Natural killer cell treated with Interleukin-12 subunit alpha and Interleukin-12 subunit beta and Interleukin-15 and Interleukin-18, amount 100 ng/mL, for 72 hours (primary cell): ENCODE data around the gene SERPINA4. TPM values are rescaled to one million over a fixed set of nuclear protein-coding genes. Genes with fewer than 3 reads are reported as not detected.

Source experiments
- ATAC-seq, 2 donors: fragments of 150-1000 bp; cut with Tn5 transposase in 1 of 2; sonication (Bioruptor Pico), chemical (Tn5 transposase) in 1 of 2; 2 replicates each; pipeline ENCODE4 v1.10.0; 2021
- DNase-seq: peaks from one replicate; pipeline ENCODE4 v3.0.0; 2022; ENCODE audit warnings: low spot score
- H3K27ac Mint-ChIP-seq, 2 donors: 1 replicate in 1 of 2; 2 replicates in 1 of 2; pipeline ENCODE4 v1.8.0; 2022; ENCODE audit warnings: mixed read lengths in 2 of 2, mild to moderate bottlenecking in 1 of 2, moderate library complexity in 1 of 2
- H3K27me3 Mint-ChIP-seq, 2 donors: 1 replicate in 1 of 2; 2 replicates in 1 of 2; pipeline ENCODE4 v1.8.0; 2022; ENCODE audit warnings: mixed read lengths in 2 of 2
- H3K36me3 Mint-ChIP-seq: one replicate; pipeline ENCODE4 v1.8.0; 2022; ENCODE audit warnings: mixed read lengths
- H3K4me1 Mint-ChIP-seq, 2 donors: 1 replicate in 1 of 2; 2 replicates in 1 of 2; pipeline ENCODE4 v1.8.0; 2022; ENCODE audit warnings: low read depth in 2 of 2, mixed read lengths in 2 of 2, mild to moderate bottlenecking in 1 of 2
- H3K4me3 Mint-ChIP-seq: one replicate; pipeline ENCODE4 v1.8.0; 2022; ENCODE audit warnings: mixed read lengths
- H3K9me3 Mint-ChIP-seq: 2 replicates; pipeline ENCODE4 v1.8.0; 2022; ENCODE audit warnings: mixed read lengths
- total RNA-seq, 2 donors: library from RNA; stranded (reverse); gene quantifications; one replicate each; pipeline ENCODE4 v1.2.3, GENCODE V29; 2022

Gene SERPINA4
- total RNA-seq, 2 donors from 2014 or later: not detected

DNA sequence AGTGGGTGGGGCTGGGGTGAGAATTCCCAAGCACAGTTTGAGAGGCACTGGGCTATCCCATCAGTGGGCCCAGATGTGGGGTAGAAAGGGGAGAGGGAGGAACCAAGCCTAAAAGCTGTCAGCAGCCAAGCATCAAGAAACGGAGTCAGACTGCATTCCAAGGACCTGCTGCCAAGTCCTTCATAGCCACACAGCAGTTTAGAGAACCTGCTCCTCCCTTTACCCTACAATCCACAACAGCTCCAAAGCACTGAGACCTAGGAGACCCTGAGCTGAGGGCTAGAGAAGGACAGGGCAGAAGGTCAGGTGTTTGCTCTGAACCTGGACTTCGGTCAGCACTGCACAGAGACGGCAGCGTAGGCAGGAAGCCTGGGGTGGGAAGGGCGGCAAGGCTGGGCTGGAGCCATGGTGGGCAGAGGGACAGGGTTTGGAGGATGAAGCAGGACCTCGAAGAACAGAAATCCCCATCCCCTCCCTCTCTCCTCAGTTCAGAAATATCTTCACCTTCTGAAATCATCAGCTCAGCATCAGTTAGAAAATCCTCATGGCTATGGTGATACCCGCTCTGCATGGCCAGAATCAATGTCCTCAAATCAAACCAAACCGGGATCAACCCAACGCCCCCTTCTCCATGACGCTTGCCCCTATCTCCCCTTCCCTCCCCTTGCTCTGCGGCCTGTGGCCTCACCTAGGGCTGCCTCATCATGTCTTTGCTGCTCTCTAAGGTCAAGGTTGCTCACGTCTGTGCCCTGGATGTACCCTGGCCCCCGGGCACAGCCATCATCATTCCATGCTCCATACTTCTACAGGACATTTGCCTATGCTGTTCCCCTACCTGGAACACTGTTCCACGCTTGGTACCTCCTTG, 12.9 kb upstream of the SERPINA4 start:
- Mint-ChIP-seq H3K4me3 (no peak overlapping the region), H3K36me3 (no peaks in the 10 kb centered on the region), H3K27ac (no peak overlapping the region), H3K4me1 (no peaks in the 10 kb centered on the region), H3K27me3 (peaks cover 17 to 25% of the 10 kb centered on the region in 2 donors), H3K9me3 (no peaks in the 10 kb centered on the region)
- DNase-seq (no peak), ATAC-seq (peak in 1 of 2 donors; percentile 12)

GRCh38 chr14:94548999-94549985, 11.9 kb upstream of the SERPINA4 start:
- ATAC-seq (peak; percentile 62 to 64), DNase-seq (no peak)
- Mint-ChIP-seq H3K4me3 (no peak overlapping the region), H3K9me3 (no peaks in the 10 kb centered on the region), H3K36me3 (peaks cover 4% of the 10 kb centered on the region), H3K4me1 (no peaks in the 10 kb centered on the region), H3K27me3 (peaks cover 21 to 31% of the 10 kb centered on the region in 2 donors), H3K27ac (no peak overlapping the region)

- Mint-ChIP-seq H3K4me3 (no peak overlapping the region), H3K27me3 (peaks cover 26 to 38% of the 10 kb centered on the region in 2 donors), H3K27ac (no peak overlapping the region), H3K4me1 (no peaks in the 10 kb centered on the region), H3K36me3 (peaks cover 9% of the 10 kb centered on the region), H3K9me3 (no peaks in the 10 kb centered on the region)
- DNase-seq (no peak), ATAC-seq (no peak)
Observed at GRCh38 chr14:94550041-94550440, 11.2 kb upstream of the SERPINA4 start.

DNA sequence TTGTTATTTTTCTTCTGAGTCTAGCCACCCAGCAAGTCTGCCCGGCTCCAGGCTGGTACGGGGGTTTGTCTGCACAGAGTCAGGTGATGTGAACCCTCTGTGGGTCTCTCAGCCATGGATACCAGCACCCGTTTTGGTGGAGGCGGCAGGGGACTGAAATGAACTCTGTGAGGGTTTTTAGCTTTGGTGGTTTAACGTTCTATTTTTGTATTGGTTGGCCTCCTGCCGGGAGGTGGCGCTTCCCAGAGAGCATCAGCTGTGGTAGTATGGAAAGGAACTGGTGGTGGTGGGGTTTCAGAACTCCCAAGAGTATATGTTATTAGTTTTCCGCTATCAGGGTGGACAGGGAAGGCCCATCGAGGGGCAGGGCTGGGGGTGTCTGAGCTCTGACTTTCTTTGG, 5.3 kb upstream of the SERPINA4 start:
- Mint-ChIP-seq H3K27me3 (peaks cover 26 to 42% of the 10 kb centered on the region in 2 donors), H3K9me3 (no peaks in the 10 kb centered on the region), H3K36me3 (peaks cover 14% of the 10 kb centered on the region), H3K4me1 (no peaks in the 10 kb centered on the region), H3K4me3 (no peak overlapping the region), H3K27ac (no peak overlapping the region)
- DNase-seq (no peak), ATAC-seq (no peak)

- no peak overlapping the region for H3K27ac Mint-ChIP-seq
- ATAC-seq (no peak), DNase-seq (no peak)
- H3K4me3 Mint-ChIP-seq: no peak overlapping the region
- peaks cover 21 to 41% of the 10 kb centered on the region in 2 donors for H3K27me3 Mint-ChIP-seq
- no peaks in the 10 kb centered on the region for H3K9me3 Mint-ChIP-seq
- H3K4me1 Mint-ChIP-seq: no peaks in the 10 kb centered on the region
- peaks cover 14% of the 10 kb centered on the region for H3K36me3 Mint-ChIP-seq
Observed at GRCh38 chr14:94557327-94557726, 3.9 kb upstream of the SERPINA4 start.

DNA sequence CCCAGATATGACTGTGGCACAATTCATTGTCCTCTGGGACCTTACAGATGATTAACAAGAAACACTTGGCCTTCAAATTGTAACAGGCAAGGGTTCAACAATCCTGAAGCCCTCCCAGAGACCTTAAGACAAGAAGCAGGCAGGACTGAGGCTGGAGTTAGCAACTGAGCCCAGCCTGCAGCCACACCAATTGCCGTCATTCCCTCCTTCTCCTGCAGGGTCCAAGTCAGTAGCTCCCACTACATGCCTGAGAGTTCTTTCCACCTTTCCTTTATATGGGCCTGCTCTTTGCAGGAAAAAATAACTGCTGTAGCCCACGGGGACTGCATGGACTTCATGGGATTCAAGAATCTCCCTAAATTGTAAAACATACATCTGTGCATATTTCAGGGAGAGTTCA, 2.4 kb upstream of the SERPINA4 start:
- H3K27ac Mint-ChIP-seq: no peak overlapping the region
- no peaks in the 10 kb centered on the region for H3K4me1 Mint-ChIP-seq
- no peaks in the 10 kb centered on the region for H3K9me3 Mint-ChIP-seq
- H3K36me3 Mint-ChIP-seq: peaks cover 11% of the 10 kb centered on the region
- ATAC-seq (no peak), DNase-seq (no peak)
- no peak overlapping the region for H3K4me3 Mint-ChIP-seq
- peaks cover 19 to 27% of the 10 kb centered on the region in 2 donors for H3K27me3 Mint-ChIP-seq

DNA sequence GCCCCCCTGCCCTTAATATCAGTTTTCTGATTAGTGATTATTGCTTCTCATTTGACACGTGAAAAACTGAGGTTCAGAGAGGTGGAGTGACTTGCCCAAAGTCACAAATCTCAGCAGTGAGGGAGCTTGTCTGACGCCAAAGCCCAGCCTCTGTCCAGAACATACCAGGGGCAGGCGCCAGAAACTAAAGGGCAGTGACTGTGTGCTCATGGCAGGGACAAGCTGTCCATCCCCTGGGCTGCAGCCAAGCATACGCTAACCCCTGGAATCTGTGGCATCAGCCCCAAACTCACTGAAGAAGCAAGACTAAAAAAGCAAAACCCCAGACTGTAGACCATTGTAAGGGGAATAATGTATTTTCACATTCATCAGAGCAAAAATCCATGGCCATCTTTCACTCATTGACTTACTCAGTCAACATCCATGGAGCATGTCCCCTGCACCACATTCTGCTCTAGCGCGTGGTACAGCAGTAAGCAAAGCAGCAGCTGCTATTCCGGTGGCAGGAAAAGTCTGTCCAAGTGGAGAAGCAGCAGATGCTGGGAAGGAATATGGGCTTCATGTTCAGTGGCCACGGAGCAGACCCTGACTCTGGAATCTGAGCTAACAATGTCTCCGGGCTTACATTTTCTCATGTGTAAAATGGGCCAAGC, 1.5 kb upstream of the SERPINA4 start:
- H3K4me1 Mint-ChIP-seq: no peaks in the 10 kb centered on the region
- peaks cover 16 to 21% of the 10 kb centered on the region in 2 donors for H3K27me3 Mint-ChIP-seq
- DNase-seq: no peak
- no peak overlapping the region for H3K27ac Mint-ChIP-seq
- no peak for ATAC-seq
- peaks cover 8% of the 10 kb centered on the region for H3K36me3 Mint-ChIP-seq
- no peaks in the 10 kb centered on the region for H3K9me3 Mint-ChIP-seq
- H3K4me3 Mint-ChIP-seq: no peak overlapping the region

GRCh38 chr14:94560291-94560665, 964 bp upstream of the SERPINA4 start:
- H3K27me3 Mint-ChIP-seq: peaks cover 15 to 16% of the 10 kb centered on the region in 2 donors
- H3K9me3 Mint-ChIP-seq: no peaks in the 10 kb centered on the region
- no peaks in the 10 kb centered on the region for H3K4me1 Mint-ChIP-seq
- DNase-seq (no peak), ATAC-seq (no peak)
- no peak overlapping the region for H3K4me3 Mint-ChIP-seq
- H3K27ac Mint-ChIP-seq: no peak overlapping the region
- H3K36me3 Mint-ChIP-seq: peaks cover 3% of the 10 kb centered on the region

- H3K27ac Mint-ChIP-seq: no peak overlapping the region
- no peaks in the 10 kb centered on the region for H3K36me3 Mint-ChIP-seq
- no peaks in the 10 kb centered on the region for H3K4me1 Mint-ChIP-seq
- DNase-seq: no peak
- peaks cover 12 to 17% of the 10 kb centered on the region in 2 donors for H3K27me3 Mint-ChIP-seq
- no peak for ATAC-seq
- H3K9me3 Mint-ChIP-seq: no peaks in the 10 kb centered on the region
- H3K4me3 Mint-ChIP-seq: no peak overlapping the region
Observed at GRCh38 chr14:94561656-94562010, 391 bp downstream of the SERPINA4 start.

DNA sequence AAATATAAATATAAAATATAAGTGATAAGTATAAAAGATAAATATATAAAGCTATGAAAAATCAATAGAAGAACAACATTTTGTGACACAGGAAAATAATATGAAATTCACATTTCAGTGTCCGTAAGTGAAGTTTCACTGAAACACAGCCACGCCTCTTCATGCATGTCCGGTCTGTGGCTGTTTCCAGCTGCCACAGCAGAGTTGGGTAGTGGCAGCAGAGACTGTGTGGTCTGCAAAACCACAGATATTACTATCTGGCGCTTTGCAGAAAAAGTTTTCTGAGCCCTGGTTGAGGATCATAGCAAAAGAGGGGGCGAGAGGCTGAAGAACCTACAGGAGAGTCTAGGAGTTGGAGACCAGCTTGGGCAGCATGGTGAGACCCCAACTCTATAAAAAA, 780 bp downstream of the SERPINA4 start:
- ATAC-seq: no peak
- peaks cover 12 to 15% of the 10 kb centered on the region in 2 donors for H3K27me3 Mint-ChIP-seq
- H3K9me3 Mint-ChIP-seq: no peaks in the 10 kb centered on the region
- H3K27ac Mint-ChIP-seq: no peak overlapping the region
- no peaks in the 10 kb centered on the region for H3K36me3 Mint-ChIP-seq
- DNase-seq: no peak
- no peak overlapping the region for H3K4me3 Mint-ChIP-seq
- H3K4me1 Mint-ChIP-seq: no peaks in the 10 kb centered on the region

DNA sequence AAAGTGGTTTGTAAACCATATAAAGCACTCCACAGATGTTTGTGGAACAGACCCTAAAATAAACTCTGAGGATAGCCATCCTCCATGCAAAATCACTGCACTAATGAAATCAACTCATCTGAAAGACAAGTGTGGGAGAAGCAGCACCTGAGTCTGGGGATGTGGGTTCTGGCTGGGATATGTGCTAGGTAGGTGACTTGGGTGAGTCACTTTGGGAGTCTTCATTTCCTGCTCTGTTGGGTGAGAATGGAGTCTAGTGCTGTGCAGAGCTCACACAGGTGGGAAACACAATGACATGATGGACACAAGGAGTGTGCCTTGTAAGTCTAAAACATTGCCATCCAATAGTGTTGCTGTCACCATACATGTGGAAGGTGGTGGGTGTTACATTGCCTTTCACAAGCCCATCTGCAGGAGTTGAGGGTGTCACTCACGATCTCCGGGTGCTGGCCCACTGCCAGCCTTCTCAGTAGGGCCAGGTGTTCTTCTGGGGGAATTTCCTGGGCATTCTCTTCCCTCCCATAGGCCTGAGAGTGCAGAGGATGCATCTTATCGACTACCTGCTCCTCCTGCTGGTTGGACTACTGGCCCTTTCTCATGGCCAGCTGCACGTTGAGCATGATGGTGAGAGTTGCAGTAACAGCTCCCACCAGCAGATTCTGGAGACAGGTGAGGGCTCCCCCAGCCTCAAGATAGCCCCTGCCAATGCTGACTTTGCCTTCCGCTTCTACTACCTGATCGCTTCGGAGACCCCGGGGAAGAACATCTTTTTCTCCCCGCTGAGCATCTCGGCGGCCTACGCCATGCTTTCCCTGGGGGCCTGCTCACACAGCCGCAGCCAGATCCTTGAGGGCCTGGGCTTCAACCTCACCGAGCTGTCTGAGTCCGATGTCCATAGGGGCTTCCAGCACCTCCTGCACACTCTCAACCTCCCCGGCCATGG, 2.0 kb downstream of the SERPINA4 start:
- ATAC-seq (no peak), DNase-seq (peak; percentile 28)
- Mint-ChIP-seq H3K4me1 (no peaks in the 10 kb centered on the region), H3K9me3 (no peaks in the 10 kb centered on the region), H3K27me3 (peaks cover 9 to 10% of the 10 kb centered on the region in 2 donors), H3K4me3 (no peak overlapping the region), H3K27ac (no peak overlapping the region), H3K36me3 (no peaks in the 10 kb centered on the region)

DNA sequence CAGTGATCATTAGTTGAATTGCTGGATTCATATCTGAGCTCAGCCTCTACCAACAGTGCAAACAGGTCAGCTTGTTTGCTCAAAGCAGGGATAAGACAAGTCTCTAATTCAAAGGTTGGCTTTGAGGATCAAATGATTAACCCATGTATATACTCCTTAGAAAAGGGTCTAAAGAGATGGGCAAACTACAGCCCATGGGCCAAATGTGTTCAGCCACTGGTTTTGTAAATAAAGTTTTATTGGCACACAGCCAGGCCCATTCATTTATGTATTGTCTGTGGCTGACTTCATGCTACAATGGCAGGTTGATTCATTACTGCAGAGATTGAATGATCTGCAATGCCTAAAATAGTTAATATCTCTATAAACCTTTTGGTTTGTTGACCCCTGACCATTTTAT, 3.1 kb downstream of the SERPINA4 start:
- H3K4me1 Mint-ChIP-seq: no peaks in the 10 kb centered on the region

DNA sequence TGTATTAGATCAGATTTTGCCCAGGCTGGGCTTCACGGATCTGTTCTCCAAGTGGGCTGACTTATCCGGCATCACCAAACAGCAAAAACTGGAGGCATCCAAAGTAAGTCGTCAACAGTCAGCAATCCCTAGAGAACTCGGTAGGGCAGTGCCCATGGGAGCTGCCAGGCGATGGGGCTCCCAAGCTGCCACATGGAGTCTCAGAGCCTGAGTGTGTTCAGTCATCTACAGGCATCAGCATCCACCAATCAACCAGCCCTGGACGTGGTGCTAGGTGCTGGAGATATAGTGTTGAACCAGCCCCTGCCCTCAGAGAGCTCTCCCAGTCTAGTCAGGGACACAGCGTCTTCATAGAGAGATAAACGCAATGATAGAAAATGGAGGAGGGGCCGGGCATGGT, 6.9 kb downstream of the SERPINA4 start:
- ATAC-seq (no peak), DNase-seq (no peak)
- Mint-ChIP-seq H3K4me1 (no peaks in the 10 kb centered on the region), H3K27ac (no peak overlapping the region), H3K27me3 (peaks cover 10 to 11% of the 10 kb centered on the region in 2 donors), H3K36me3 (no peaks in the 10 kb centered on the region), H3K9me3 (no peaks in the 10 kb centered on the region), H3K4me3 (no peak overlapping the region)

More for the DNA sequence above, 3.1 kb downstream of the SERPINA4 start:
- no peak overlapping the region for H3K27ac Mint-ChIP-seq
- H3K9me3 Mint-ChIP-seq: no peaks in the 10 kb centered on the region
- no peaks in the 10 kb centered on the region for H3K36me3 Mint-ChIP-seq
- ATAC-seq: no peak
- H3K4me3 Mint-ChIP-seq: no peak overlapping the region
- H3K27me3 Mint-ChIP-seq: peaks cover 9 to 10% of the 10 kb centered on the region in 2 donors
- peak; percentile 1 for DNase-seq
